GM18951 (cell line): ENCODE measurements around the gene THOC6.

Source experiments
- POLR2A ChIP-seq: IDR thresholded peaks from 4 replicates; pipeline ENCODE4 v1.6.1; 2011; ENCODE audit warnings: mild to moderate bottlenecking; ENCODE audit not compliant: insufficient read length, insufficient read depth; ENCODE audit errors: extremely low read depth
- in situ Hi-C: fragments of 300-500 bp; cut with MboI; formaldehyde crosslinking; loops from one replicate; pipeline ENCODE4 v1.12.0; 2022; ENCODE audit warnings: low sequenced_read_pairs, mixed read lengths, inconsistent platforms; ENCODE audit not compliant: unreplicated experiment

The THOC6 gene

DNA sequence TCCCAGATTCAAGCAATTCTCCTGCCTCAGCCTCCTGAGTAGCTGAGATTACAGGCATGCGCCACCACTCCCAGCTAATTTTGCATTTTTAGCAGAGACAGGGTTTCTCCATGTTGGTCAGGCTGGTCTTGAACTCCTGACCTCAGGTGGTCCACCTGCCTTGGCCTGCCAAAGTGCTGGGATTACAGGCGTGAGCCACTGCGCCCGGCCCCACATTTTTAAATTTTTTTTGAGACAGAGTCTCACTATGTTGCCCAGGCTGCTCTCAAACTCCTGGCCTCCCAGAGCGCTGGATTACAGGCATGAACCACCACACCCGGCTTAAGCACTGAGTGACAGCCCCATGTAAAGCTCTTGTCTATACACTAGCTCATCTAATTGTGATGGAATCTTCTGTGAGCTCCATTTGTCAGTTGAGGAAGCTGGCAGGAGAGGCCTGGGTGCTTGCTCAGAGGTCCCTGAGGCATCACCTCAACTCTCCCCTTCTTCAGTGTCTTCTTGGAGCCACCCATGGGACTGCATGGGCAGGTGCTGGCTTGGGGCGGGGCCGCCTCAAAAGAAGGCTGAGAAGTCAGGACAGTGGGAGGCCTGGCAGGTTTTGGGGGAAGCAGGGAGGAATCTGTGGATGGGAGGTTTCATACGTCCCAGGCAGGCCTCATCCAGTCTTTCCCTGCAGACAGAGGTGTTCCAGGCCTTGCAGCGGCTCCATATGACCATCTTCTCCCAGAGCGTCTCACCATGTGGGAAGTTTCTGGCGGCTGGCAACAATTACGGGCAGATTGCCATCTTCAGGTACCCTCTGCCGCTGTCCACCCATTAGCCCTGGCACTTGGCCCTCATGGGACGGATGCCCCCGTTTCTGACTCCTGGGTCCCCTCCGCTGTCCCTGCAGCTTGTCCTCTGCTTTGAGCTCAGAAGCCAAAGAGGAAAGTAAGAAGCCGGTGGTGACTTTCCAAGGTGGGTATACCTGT, 1.5 kb downstream of the THOC6 start:
- TF ChIP-seq POLR2A, result no peak
- in situ Hi-C loops, result no loop called here

DNA sequence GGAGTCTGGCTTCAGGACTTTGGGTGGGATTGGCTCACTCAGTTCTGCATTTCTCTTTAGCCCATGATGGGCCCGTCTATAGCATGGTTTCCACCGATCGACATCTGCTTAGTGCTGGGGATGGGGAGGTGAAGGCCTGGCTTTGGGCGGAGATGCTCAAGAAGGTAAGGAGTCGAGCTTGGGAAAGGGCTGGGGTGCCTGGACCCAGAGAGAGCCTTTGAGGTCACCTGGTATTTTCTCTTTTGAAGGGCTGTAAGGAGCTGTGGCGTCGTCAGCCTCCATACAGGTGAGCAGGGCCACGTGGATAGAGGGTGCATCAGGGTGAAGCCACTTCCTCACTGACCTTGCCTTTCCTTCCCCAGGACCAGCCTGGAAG, 2.2 kb downstream of the THOC6 start:
- in situ Hi-C loops, result no loop called here
- TF ChIP-seq POLR2A, result no peak

DNA sequence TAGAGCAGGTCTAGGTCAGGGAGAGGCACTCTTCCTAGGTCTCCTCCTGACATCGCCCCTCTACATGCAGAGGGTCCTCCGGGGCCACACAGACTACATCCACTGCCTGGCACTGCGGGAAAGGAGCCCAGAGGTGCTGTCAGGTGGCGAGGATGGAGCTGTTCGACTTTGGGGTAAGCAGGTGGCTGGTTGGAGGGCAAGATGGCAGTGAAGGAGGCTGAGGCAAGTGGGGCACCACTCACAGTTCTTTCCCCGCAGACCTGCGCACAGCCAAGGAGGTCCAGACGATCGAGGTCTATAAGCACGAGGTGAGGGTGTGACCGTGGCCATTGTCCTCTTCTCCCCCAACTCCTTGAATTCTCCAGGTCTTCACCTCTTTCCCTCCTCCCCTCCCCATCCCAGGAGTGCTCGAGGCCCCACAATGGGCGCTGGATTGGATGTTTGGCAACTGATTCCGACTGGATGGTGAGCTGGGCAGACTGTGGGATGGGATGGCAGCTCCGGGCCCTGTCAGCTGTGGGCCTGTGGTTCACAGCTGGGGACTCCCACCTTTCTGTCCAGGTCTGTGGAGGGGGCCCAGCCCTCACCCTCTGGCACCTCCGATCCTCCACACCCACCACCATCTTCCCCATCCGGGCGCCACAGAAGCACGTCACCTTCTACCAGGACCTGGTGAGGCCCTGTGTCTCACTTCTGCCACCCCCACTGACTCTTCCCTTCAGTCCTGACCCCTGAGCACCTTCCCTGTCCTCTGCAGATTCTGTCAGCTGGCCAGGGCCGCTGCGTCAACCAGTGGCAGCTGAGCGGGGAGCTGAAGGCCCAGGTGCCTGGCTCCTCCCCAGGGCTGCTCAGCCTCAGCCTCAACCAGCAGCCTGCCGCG, 3.0 kb downstream of the THOC6 start:
- in situ Hi-C loops, result no loop called here
- TF ChIP-seq POLR2A, result no peak

DNA sequence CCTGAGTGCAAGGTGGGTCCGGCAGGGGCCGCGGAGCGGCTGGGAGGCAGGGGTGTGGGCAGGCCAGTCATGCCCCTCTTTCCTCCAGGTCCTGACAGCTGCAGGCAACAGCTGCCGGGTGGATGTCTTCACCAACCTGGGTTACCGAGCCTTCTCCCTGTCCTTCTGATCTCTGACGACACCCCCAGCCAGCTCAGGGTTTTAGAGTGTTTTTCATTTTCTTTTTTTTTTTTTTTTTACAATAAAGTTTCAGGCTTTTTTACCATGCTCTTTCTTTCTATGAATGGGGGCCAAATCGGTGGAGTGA, 3.6 kb downstream of the THOC6 start:
- TF ChIP-seq POLR2A, result no peak
- in situ Hi-C loops, result no loop called here

DNA sequence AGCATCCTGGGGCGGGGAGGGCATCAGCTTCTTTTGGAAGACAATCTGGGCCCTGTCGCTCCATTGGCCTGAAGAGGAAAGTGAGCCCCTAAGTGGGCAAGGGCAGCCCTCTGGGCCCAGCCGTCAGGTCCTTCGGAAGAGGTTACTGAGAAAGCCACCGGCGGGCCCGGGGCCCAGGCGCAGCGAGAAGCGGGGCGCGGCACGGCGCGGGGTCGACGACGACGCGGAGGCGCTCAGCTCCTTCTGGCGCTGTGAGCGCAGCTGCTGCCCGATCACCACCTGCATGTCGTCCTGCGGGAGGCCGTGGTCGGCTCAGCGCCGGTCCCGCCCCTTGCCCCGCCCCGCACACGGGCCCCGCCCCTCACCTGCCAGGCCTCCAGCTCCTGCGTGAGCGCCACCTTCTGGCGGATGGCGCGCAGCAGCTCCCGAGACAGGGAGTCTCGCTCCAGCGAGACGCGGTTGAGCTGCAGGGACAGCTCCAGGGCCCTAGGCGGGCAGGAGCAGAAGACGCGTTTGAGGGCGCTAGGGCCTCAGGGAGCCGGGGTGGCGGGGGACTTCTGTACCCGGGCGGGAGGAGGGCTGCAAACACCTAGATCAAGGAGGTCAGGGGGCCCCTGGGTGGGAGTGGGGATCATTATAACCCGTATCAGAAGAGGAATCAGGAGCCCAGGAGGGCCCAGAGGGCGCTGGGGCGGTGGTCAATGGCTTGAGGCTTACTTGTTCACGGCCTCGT, 4.3 kb downstream of the THOC6 start:
- in situ Hi-C loops, result no loop called here
- TF ChIP-seq POLR2A, result peak; percentile 8

DNA sequence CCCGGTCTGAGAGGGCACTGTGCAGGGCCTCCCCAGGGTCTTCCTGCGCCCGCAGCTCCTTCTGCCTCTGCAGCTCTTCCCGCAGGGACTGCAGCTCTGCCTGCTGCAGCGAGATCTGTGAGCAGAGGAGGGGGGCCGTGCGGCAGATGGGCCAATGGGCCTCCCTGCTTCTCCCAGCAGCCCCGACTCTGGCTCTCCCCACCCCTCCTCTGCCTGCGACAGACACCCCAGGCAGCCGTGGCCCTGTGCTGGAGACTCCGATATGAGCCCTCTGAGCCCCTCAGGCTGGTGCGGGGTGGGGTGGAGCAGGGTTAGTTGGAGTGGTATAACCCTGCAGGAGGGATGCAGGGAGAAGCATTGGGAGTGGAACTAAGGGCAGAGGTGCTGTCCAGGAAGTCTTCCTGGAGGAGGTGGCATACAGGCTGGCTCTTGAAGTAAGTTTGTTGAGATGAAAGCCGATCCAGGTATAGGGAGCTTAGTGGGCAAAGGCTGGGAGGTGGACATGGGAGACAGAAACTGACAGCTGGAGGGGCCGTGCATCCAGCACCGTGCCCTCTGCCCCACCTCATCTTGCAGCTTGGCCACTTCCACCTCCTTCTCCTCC, 5.0 kb downstream of the THOC6 start:
- in situ Hi-C loops, result no loop called here
- TF ChIP-seq POLR2A, result no peak

DNA sequence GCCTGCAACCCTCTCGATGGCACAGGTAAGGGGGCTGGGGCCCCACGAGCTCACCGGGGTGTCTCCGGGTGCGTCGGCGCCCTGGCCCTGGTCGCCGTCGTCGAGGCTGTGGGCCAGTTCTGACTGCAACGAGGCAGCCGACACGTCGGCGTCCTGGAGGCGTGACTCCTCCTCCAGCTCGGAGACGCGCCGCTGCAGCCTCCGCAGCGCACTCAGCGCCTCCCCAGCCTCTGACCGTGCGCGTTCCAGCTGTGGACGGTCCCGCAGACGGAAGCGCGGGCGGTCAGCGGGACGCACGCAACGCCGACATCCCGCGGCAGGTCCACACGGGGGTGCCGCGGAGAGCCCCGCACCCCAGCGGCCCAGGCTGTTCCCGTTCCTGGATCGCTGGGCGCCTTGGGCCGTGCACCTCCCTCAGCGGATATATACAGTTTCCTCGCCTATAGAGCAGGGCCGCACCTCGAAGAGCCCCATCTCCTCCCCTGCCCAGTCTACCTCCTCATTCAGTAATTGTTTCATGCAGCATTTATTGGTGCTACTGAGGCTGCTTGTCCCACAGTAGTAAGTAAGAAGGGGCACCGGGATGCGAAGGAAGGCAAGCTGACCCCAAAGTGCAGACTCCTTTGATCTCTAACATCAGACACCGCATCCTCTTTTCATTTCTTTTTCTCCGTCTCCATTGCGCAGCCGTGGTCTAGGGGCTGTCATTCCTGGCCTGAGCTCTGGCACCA, 5.8 kb downstream of the THOC6 start:
- no peak for TF ChIP-seq POLR2A
- in situ Hi-C loops, result no loop called here

DNA sequence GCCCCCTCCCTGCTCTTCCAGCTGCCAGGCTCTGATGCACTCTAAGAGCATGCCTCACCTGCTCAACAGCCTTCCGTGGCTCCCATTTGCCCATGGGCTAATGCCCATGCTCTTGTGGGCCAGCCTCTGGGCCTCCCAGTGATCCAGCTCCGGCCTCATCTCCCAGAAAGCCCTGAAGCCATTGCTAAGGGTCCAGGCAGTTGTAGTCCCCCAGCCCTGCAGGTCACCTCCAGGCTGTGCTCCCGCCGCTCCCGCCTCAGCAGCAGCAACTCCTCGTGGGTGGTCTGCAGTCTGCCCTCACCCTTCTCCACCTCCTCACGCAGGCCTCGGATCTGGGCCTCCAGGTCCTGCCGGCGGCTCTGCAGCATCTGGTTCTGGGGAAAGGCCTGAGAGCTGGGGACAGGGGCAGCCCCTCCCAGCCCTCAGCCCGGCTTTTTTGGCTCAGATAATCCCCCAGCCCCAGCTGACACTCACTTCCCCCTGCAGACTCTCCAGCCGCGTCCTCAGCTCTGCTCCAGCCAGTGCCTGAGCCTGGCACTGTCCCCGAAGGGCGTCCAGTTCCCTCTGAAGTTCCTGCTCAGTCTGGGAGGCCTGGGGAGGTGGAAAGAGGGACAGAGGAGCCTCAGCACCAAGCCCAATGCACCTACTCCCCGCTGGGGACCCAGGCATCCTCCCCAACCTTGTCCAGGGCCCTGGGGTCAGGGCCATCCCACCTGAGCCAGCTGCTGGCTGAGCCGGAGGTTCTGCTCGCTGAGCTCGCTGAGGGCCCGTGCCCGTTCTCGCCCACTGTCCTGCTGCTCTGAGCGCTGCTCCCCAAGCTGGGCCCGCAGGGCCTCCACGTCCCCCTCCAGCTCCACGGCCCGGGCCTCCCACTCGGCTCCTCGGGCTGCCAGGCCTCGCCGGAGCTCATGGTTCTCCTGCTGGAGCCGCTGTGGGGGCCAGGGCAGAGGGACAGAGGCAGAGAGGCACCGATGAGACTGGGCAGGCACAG, 6.7 kb downstream of the THOC6 start:
- TF ChIP-seq POLR2A, result no peak
- in situ Hi-C loops, result no loop called here

DNA sequence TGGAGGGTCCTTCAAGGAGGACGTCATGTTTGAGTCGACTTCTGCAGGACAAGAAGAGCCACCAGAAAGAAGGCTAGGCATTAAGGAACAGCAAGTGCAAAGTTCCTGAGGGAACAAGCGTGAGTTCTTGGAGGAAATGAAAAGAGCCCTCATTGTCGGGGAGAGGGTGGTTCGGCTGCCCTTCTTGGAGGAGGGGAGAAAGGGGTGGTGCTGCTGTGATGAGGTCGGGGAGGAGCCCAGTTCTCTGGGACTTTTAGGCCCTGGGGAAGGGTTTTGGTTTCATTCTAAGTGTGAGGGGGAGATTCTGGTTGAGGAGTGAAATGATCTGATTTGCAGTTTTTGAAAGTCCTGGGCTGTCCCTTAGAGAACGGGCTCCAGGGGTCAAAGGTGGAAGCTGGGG, 8.8 kb downstream of the THOC6 start:
- in situ Hi-C loops, result no loop called here
- TF ChIP-seq POLR2A, result no peak

DNA sequence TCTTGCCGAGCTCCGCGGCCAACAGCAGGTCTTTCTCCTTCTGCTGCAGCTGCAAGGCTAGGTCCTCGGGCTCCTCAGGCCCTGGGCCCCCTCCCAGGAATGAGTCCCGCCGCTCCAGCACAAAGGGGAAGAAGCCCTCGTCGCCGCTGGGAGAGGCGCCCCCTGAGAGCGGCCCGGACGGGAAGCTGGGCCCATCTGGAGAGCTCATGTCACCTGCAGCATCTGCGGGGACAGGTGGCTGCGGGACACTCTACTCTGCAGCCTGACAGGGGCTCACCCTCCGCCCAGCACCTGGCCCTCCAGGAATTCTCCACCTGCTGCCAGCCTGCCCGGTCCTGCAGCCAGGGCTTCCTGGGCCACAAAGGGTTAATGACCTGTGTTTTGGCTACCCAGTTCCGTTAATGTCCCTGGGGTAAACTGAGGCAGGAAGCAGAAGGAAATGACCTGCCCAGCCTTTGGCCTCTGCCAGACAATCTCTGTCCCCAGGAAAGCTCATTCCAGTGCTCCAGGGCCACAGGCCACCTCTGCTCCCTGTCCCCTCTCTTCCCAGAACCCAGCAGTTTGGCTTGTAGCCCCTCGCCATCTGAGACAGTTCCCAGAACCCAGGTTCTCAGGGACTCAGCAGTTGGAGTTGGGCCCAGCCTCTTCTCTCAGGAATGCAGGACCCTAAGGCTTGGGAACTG, 11.6 kb downstream of the THOC6 start:
- in situ Hi-C loops, result no loop called here
- no peak for TF ChIP-seq POLR2A
